Measurements from ENCODE around the gene SYT12.
A peak's percentile ranks its signal among the peaks of the same experiment; 100 is the strongest.

SYT12 gene

GRCh38 chr11:67006029-67006884, 16.7 kb upstream of the SYT12 start:
- Histone ChIP-seq H3K27ac (no peak overlapping the region), H3K4me2 (no peak overlapping the region), H3K27me3 (no peaks in the 10 kb centered on the region), H3K9me3 (replicated peaks in 1 of 11) (no peaks in the 10 kb centered on the region), H3K9ac (no peak overlapping the region), H3K36me3 (no peaks in the 10 kb centered on the region), H3K4me1 (peaks cover 0 to 7% (median 0%) of the 10 kb centered on the region in 10 experiments; a peak in 1 of 20 replicates), H4K20me1 (no peaks in the 10 kb centered on the region), H3K4me3 (no peak overlapping the region)
- TF ChIP-seq Cebpa-rat (IDR thresholded peaks at IDR 0.05) = no peak

GRCh38 chr11:67007126-67007525, 15.8 kb upstream of the SYT12 start:
- Histone ChIP-seq H4K20me1 (no peaks in the 10 kb centered on the region), H3K27ac (no peak overlapping the region), H3K9me3 (replicated peaks in 1 of 11) (no peaks in the 10 kb centered on the region), H3K9ac (no peak overlapping the region), H3K36me3 (no peaks in the 10 kb centered on the region), H3K4me1 (peaks cover 0 to 7% (median 0%) of the 10 kb centered on the region in 10 experiments; a peak in 1 of 20 replicates), H3K27me3 (no peaks in the 10 kb centered on the region), H3K4me3 (no peak overlapping the region), H3K4me2 (no peak overlapping the region)
- no peak for TF ChIP-seq Cebpa-rat (IDR thresholded peaks at IDR 0.05)

- H3K4me2 ChIP-seq = no peak overlapping the region
- no peak for TF ChIP-seq Cebpa-rat (IDR thresholded peaks at IDR 0.05)
- H4K20me1 ChIP-seq = peaks cover 0 to 7% (median 0%) of the 10 kb centered on the region in 11 experiments; a peak in 2 of 22 replicates
- H3K27me3 ChIP-seq = no peaks in the 10 kb centered on the region; a peak in 1 of 22 replicates
- H3K4me1 ChIP-seq = peaks cover 0 to 7% (median 0%) of the 10 kb centered on the region in 10 experiments; a peak in 1 of 20 replicates
- H3K9me3 ChIP-seq (replicated peaks in 1 of 11) = no peaks in the 10 kb centered on the region
- H3K36me3 ChIP-seq = no peaks in the 10 kb centered on the region
- H3K9ac ChIP-seq = no peak overlapping the region
- no peak overlapping the region for H3K4me3 ChIP-seq
- no peak overlapping the region for H3K27ac ChIP-seq
These were observed 12.5 kb upstream of the SYT12 start for GRCh38 chr11:67010296-67010905.

GRCh38 chr11:67013511-67014045, 9.4 kb upstream of the SYT12 start:
- Histone ChIP-seq H4K20me1 (peaks cover 0 to 7% (median 0%) of the 10 kb centered on the region in 11 experiments; a peak in 2 of 22 replicates), H3K9me3 (replicated peaks in 1 of 11) (no peaks in the 10 kb centered on the region), H3K4me2 (no peak overlapping the region), H3K4me3 (no peak overlapping the region), H3K36me3 (no peaks in the 10 kb centered on the region), H3K9ac (no peak overlapping the region), H3K27me3 (no peaks in the 10 kb centered on the region; a peak in 2 of 22 replicates), H3K27ac (no peak overlapping the region), H3K4me1 (peaks cover 0 to 10% (median 8%) of the 10 kb centered on the region in 10 experiments; a peak in 15 of 20 replicates)
- no peak for TF ChIP-seq Cebpa-rat (IDR thresholded peaks at IDR 0.05)

- Histone ChIP-seq H3K4me3 (no peak overlapping the region), H3K4me1 (peaks cover 0 to 10% (median 8%) of the 10 kb centered on the region in 10 experiments; a peak in 15 of 20 replicates), H3K27me3 (peaks cover 0 to under 1% (median 0%) of the 10 kb centered on the region in 11 experiments; a peak in 3 of 22 replicates), H3K36me3 (no peaks in the 10 kb centered on the region), H3K9me3 (replicated peaks in 1 of 11) (0 out of 22 replicates have a peak, but pooled peaks cover 0 to 6% (median 0%) of the 10 kb centered on the region in 11 experiments), H3K4me2 (no peak overlapping the region), H3K27ac (no peak overlapping the region), H4K20me1 (peaks cover 0 to 7% (median 0%) of the 10 kb centered on the region in 11 experiments; a peak in 2 of 22 replicates), H3K9ac (no peak overlapping the region)
- no peak for TF ChIP-seq Cebpa-rat (IDR thresholded peaks at IDR 0.05)
These were observed 8.6 kb upstream of the SYT12 start for GRCh38 chr11:67014343-67014742.

GRCh38 chr11:67015048-67015447, 7.9 kb upstream of the SYT12 start:
- H3K9ac ChIP-seq = no peak overlapping the region
- no peak overlapping the region for H3K27ac ChIP-seq
- H3K36me3 ChIP-seq = no peaks in the 10 kb centered on the region
- H3K4me3 ChIP-seq = no peak overlapping the region
- no peak for TF ChIP-seq Cebpa-rat (IDR thresholded peaks at IDR 0.05)
- peaks cover 0 to 7% (median 0%) of the 10 kb centered on the region in 11 experiments; a peak in 5 of 22 replicates for H3K27me3 ChIP-seq
- H3K4me2 ChIP-seq = no peak overlapping the region
- H4K20me1 ChIP-seq = peaks cover 0 to 10% (median 0%) of the 10 kb centered on the region in 11 experiments; a peak in 3 of 22 replicates
- peaks cover 0 to 10% (median 8%) of the 10 kb centered on the region in 10 experiments; a peak in 15 of 20 replicates for H3K4me1 ChIP-seq
- H3K9me3 ChIP-seq (replicated peaks in 1 of 11) = 0 out of 22 replicates have a peak, but pooled peaks cover 0 to 6% (median 0%) of the 10 kb centered on the region in 11 experiments

GRCh38 chr11:67016550-67016949, 6.4 kb upstream of the SYT12 start:
- H4K20me1 ChIP-seq = peaks cover 0 to 26% (median 0%) of the 10 kb centered on the region in 11 experiments; a peak in 6 of 22 replicates
- H3K4me1 ChIP-seq = peaks cover 0 to 10% (median 8%) of the 10 kb centered on the region in 10 experiments; a peak in 15 of 20 replicates
- peak overlapping the region in 6 of 11 experiments; percentile 2 to 42 (median 19); a peak in 6 of 22 replicates for H3K4me2 ChIP-seq
- H3K27ac ChIP-seq = no peak overlapping the region
- H3K4me3 ChIP-seq = no peak overlapping the region
- no peaks in the 10 kb centered on the region for H3K36me3 ChIP-seq
- H3K9me3 ChIP-seq (replicated peaks in 1 of 11) = 0 out of 22 replicates have a peak, but pooled peaks cover 0 to 6% (median 0%) of the 10 kb centered on the region in 11 experiments
- TF ChIP-seq Cebpa-rat (IDR thresholded peaks at IDR 0.05) = no peak
- peaks cover 0 to 22% (median 11%) of the 10 kb centered on the region in 11 experiments; a peak in 14 of 22 replicates for H3K27me3 ChIP-seq
- no peak overlapping the region for H3K9ac ChIP-seq

- no peak overlapping the region for H3K9ac ChIP-seq
- no peak overlapping the region for H3K4me3 ChIP-seq
- no peak overlapping the region for H3K4me2 ChIP-seq
- peaks cover 41 to 66% (median 53%) of the 10 kb centered on the region in 11 experiments for H3K27me3 ChIP-seq
- peaks cover 0 to 58% (median 28%) of the 10 kb centered on the region in 11 experiments; a peak in 18 of 22 replicates for H4K20me1 ChIP-seq
- H3K36me3 ChIP-seq = no peaks in the 10 kb centered on the region
- peaks cover 18 to 38% (median 29%) of the 10 kb centered on the region in 10 experiments for H3K4me1 ChIP-seq
- H3K9me3 ChIP-seq (replicated peaks in 1 of 11) = 0 out of 22 replicates have a peak, but pooled peaks cover 0 to 6% (median 0%) of the 10 kb centered on the region in 11 experiments
- no peak overlapping the region for H3K27ac ChIP-seq
- no peak for TF ChIP-seq Cebpa-rat (IDR thresholded peaks at IDR 0.05)
These were observed 2.0 kb upstream of the SYT12 start for GRCh38 chr11:67020949-67021348.
